Effector memory CD4-positive, alpha-beta T cell (primary cell): ENCODE measurements around the gene S100A14.

ENCODE experiments used
- DNase-seq, 3 donors: peaks; one replicate each; pipeline ENCODE4 v3.0.0-alpha.2; 2020
- H3K27ac ChIP-seq: 2 replicates; pipeline ENCODE4 v1.7.0; 2013; ENCODE audit warnings: mild to moderate bottlenecking, low read length, moderate library complexity; ENCODE audit not compliant: insufficient read depth, poor library complexity, severe bottlenecking
- H3K27me3 ChIP-seq: replicated peaks from 2 replicates; pipeline ENCODE4 v1.7.0; 2013; ENCODE audit warnings: mild to moderate bottlenecking, low read length; ENCODE audit not compliant: insufficient read depth, control insufficient read depth, poor library complexity, severe bottlenecking
- H3K36me3 ChIP-seq: 2 replicates; pipeline ENCODE4 v1.7.0; 2013; ENCODE audit warnings: mild to moderate bottlenecking, low read length, moderate library complexity; ENCODE audit not compliant: control insufficient read depth, insufficient read depth
- H3K4me1 ChIP-seq: 2 replicates; pipeline ENCODE4 v1.7.0; 2013; ENCODE audit warnings: low read length, mild to moderate bottlenecking; ENCODE audit not compliant: control insufficient read depth, insufficient read depth, poor library complexity, severe bottlenecking
- H3K4me3 ChIP-seq: 2 replicates; pipeline ENCODE4 v1.7.0; 2013; ENCODE audit warnings: low read length, low read depth, mild to moderate bottlenecking; ENCODE audit not compliant: insufficient read depth, poor library complexity, severe bottlenecking
- H3K9me3 ChIP-seq: 2 replicates; pipeline ENCODE4 v1.7.0; 2013; ENCODE audit warnings: mild to moderate bottlenecking, low read length, moderate library complexity; ENCODE audit not compliant: control insufficient read depth

The S100A14 gene

DNA sequence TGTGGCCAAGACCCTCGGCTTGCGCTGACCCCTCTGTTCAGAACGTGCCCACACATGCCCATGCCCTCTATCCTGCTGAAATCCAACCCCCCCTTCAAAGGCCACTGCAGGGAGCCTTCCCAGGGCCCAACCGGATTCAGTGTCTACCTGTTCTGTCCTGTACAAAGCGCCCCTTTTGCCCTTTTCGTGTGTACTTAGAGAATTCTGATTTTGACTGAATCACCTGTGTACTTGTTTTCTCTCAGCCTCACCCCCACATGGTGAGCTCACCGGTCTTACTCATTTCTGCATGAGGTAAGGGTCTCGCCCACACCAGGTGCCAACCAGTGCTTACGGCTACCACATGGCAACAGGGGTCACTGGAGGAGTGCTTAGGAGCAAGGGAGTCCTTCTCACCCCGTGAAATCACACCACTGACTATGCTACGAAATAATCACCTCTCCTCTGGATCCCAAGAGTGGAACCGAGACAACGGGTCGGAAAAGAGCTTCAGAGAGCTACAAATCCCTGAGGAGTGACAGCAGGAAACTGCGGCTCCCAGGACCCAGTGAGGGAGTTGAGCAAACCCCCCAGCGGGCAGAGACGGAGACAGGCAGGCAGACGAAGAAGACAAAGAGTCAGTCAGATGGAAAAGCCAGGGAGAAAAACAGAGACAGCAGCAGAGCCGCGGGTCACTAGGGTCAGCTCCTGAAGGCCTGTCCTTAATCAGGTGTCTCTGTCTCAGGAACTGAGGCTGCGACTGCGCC is 48.3 kb downstream of the S100A14 start:
- Histone ChIP-seq H3K27me3 (no peaks in the 10 kb centered on the region), H3K36me3 (no peaks in the 10 kb centered on the region), H3K4me1 (peaks cover 28% of the 10 kb centered on the region), H3K4me3 (no peak overlapping the region), H3K27ac (no peak overlapping the region), H3K9me3 (no peaks in the 10 kb centered on the region)
- DNase-seq, result no peak

DNA sequence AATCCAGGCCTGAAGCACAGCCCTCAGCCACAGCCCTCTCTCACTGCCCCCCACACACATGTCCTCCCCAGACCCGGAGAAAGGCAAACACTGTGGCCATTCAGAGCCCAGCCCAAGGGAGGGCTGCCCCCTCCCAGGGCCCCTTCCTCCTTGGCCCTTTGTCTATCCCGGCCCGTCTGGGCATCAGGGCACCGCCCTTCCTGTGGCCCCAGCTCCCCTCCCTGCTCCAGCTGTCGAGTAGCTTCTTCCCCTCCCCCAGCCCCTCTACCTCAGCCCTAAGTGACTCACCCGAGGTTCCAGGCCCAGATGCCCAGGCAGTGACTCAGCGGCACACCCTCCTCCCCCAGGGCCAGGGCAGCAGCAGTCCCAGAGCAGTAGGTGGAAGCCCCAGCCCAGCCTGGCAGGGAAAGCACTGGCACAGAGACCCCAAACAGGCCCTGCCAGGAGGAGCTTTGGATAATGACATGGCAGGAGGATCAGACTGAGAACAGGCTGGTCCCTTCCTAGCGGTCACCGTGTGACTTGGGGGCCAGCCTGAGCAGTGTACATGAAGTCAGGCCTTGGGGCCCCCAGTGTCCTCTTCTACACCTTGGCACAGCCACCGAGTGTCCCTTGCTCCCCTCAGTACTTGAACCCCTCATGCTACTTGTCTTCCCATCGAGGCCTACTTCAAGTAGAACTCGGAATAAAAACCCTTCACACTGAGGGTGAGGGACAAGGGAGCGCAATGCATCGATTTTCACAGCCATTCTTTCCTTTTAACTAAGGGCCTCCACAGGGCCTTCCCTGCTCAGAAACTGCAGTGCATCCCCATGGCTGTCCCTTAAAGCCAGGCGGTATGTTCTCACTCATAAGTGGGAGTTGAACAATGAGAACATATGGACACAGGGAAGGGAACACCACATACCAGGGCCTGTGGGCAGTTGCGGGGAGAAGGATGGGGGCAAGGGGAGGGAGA is 49.4 kb downstream of the S100A14 start:
- H3K4me1 ChIP-seq, result peaks cover 28% of the 10 kb centered on the region
- H3K4me3 ChIP-seq, result no peak overlapping the region
- DNase-seq, result peak; percentile 70 to 76 (median 76)
- H3K27ac ChIP-seq, result peak overlapping the region; percentile 69
- H3K27me3 ChIP-seq, result no peaks in the 10 kb centered on the region
- H3K9me3 ChIP-seq, result no peaks in the 10 kb centered on the region
- no peaks in the 10 kb centered on the region for H3K36me3 ChIP-seq

DNA sequence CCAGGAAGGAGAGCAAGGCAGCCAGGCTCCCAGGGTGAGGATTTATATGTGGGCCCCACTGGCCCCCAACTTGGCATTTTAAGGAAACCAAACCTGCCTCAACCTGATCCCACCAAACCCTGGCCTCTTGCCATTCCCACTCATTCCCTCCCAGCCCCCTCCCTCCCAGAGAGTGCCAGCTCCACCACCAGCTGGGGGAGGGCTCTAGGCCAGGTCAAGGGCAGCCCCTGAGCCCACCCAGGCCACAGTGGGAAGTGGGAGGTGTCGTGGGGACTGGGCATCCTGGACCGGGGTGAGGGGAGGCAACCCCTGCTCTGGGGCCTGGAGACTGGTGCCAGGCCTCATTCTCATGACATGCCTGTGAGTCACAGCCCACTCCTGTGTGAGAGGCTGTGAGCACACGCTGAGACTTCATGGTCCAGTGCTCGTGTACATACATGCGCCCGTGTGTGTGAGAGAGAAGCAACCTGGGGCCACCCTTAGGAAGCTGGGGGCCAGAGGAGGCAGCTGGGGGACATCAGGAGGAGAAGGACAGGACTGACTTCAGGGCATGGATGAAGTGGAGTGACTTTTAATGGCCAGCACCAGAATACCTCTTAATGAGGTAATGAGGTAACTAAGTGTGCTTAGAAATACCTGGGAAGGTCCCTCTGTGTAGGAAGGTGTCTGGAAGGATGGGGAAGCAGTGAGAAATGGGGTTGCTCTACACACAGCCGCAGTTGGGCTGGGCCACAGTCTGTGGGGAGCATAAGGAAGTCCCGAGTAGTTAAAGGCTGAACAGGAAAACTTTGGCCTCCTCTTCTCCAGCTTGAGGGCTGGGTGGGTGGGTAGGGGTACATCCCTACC is 50.4 kb downstream of the S100A14 start, which contains the start of gene S100A2:
S100A2 (minus strand) TSS at position 316 of the 846 bp plus-strand sequence. CDS start 1,967 bp downstream, outside the sequence.
- Histone ChIP-seq H3K27me3 (no peaks in the 10 kb centered on the region), H3K36me3 (no peaks in the 10 kb centered on the region), H3K9me3 (no peaks in the 10 kb centered on the region), H3K4me3 (no peak within 1 kb of the TSS), H3K4me1 (peaks cover 28% of the 10 kb centered on the region), H3K27ac (peak within 1 kb of the TSS; percentile 69)
- peak in 2 of 3 donors; percentile 23 to 26 for DNase-seq
